IPS-15b (cell line): ENCODE data around the gene BACH1.
"Not testable (repeated sequence)": the region's sequence is repeated elsewhere in the genome, so short reads cannot be mapped to it uniquely, and the experiment has no call there.

Source experiments
- H3K27me3 ChIP-seq: one replicate; pipeline ENCODE4 v1.6.1; 2013; ENCODE audit warnings: low read length; ENCODE audit not compliant: control insufficient read depth, insufficient read depth
- H3K36me3 ChIP-seq: one replicate; pipeline ENCODE4 v1.6.1; 2013; ENCODE audit warnings: low read length; ENCODE audit not compliant: control insufficient read depth, insufficient read depth
- H3K4me1 ChIP-seq: one replicate; pipeline ENCODE4 v1.6.1; 2013; ENCODE audit warnings: mild to moderate bottlenecking, low read length; ENCODE audit not compliant: control insufficient read depth, insufficient read depth
- H3K4me3 ChIP-seq: one replicate; pipeline ENCODE4 v1.5.1; 2013; ENCODE audit warnings: low read depth, low read length
- H3K9ac ChIP-seq: one replicate; pipeline ENCODE4 v1.6.1; 2013; ENCODE audit warnings: low read depth, mild to moderate bottlenecking, low read length
- H3K9me3 ChIP-seq: one replicate; pipeline ENCODE4 v1.6.1; 2013; ENCODE audit warnings: mild to moderate bottlenecking, low read length; ENCODE audit not compliant: control insufficient read depth, insufficient read depth

The BACH1 gene

DNA sequence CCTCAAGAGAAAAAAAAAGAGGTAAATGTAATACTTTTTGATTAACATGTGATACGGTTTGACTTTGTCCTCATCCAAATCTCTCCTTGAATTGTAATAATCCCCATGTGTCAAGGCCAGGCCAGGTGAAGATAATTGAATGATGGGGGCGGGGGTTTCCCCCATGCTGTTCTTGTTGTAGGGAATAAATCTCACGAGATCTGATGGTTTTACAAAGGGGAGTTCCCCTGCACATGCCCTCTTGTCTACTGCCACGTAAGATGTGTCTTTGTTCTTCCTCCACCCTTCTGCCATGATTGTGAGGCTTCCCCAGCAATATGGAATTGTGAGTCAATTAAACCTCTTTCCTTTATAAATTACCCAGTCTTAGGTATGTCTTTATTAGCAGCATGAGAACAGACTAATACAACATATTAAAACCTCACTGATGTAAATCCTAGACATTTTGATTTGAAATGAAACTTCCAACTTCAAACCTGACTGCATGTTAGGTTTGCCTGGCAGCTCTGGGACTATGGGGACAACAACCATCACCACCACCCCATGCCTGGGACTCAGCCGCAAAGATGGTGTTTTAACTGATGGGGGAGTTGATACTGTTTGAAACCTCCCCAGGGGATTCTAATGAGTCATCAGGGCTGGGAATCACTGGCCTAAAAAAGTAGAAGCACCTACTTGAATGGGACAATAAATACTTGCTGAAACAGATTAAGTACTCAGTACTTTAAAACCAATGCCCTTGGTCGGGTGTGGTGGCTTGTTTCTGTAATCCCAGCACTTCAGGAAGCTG lies 32.8 kb upstream of the BACH1 start:
- Histone ChIP-seq H3K9me3 (no peaks in the 10 kb centered on the region), H3K4me1 (no peaks in the 10 kb centered on the region), H3K9ac (no peak overlapping the region), H3K36me3 (no peaks in the 10 kb centered on the region), H3K4me3 (no peak overlapping the region), H3K27me3 (no peaks in the 10 kb centered on the region)

DNA sequence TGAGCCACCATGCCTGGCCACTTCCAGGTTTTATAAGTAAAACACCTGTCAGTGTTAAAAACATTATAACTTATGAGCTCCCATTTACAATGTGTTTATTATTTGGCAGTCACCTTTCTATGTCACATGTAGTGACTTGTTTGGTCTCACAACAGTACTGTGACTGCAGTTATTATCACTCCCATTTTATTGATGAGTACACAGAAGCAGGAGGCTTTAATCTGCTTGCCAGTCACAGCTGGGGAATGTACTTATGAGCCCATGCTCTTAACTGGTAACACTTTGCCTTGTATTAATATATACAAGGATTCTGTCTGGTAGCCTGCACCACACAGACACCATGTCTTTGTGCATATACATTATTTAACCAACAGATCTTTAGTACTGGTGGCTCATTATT lies 31.1 kb upstream of the BACH1 start:
- no peaks in the 10 kb centered on the region for H3K36me3 ChIP-seq
- H3K9me3 ChIP-seq: no peaks in the 10 kb centered on the region
- no peaks in the 10 kb centered on the region for H3K4me1 ChIP-seq
- no peak overlapping the region for H3K4me3 ChIP-seq
- no peaks in the 10 kb centered on the region for H3K27me3 ChIP-seq
- H3K9ac ChIP-seq: no peak overlapping the region

DNA sequence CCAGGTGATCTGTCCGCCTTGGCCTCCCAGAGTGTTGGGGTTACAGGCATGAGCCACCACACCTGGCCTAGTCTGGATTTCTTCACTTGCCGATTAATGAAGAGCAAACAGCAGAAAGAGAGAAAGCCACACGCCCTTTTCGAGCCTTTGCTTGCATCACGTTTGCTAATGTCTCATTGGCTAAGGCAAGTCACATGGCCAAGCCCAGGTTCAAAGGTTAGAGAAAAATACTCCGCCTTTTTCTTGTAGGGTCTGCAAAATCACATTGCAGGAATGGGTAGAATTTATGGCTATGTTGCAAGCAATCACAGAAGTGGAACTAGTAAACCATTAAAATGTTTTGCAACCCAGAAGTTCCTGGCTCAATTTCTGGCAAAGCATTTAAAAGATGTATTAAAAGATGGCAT lies 26.8 kb upstream of the BACH1 start:
- Histone ChIP-seq H3K36me3 (no peaks in the 10 kb centered on the region), H3K27me3 (no peaks in the 10 kb centered on the region), H3K9me3 (no peaks in the 10 kb centered on the region), H3K4me1 (no peaks in the 10 kb centered on the region), H3K9ac (no peak overlapping the region), H3K4me3 (no peak overlapping the region)

DNA sequence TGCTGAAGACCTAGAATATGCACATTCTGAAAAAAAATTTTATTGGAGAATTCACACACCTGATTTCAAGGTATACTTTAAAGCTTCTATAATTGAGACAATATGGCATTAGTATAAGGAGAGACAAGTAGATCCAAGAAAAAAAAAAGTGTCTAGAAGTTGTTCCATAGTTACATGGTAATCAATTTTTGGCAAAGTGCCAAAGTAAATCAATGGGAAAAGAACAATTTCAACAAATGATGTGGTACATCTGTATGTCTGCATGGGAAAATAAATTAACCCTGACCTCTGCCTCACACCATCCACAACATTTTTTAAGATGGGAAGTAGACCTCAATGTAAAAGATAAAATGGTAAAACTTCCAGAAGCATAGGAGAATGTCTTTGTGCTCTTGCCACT lies 21.3 kb upstream of the BACH1 start:
- H3K27me3 ChIP-seq: no peaks in the 10 kb centered on the region
- no peaks in the 10 kb centered on the region for H3K36me3 ChIP-seq
- H3K9me3 ChIP-seq: no peaks in the 10 kb centered on the region
- no peaks in the 10 kb centered on the region for H3K4me1 ChIP-seq
- H3K9ac ChIP-seq: no peak overlapping the region
- H3K4me3 ChIP-seq: no peak overlapping the region

DNA sequence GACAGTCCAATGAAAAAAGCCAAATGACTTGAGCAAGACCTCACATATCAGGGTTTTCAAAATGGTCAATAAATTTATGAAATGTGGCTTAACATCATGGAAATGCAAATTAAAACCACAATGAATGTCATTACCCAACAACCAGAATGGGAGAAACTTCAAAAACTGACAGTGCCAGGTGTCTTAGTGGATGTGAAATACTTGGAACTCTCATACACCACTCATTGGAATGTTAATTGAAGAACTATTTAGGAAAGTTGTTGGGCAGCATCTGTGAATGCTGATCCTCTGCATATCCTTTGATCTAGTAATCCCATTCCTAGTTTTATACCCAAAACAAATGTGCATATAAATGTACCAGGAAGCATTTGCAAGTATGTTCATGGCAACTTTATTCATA lies 19.2 kb upstream of the BACH1 start:
- Histone ChIP-seq H3K4me1 (no peaks in the 10 kb centered on the region), H3K9ac (no peak overlapping the region), H3K4me3 (no peak overlapping the region), H3K27me3 (no peaks in the 10 kb centered on the region), H3K36me3 (no peaks in the 10 kb centered on the region), H3K9me3 (no peaks in the 10 kb centered on the region)

DNA sequence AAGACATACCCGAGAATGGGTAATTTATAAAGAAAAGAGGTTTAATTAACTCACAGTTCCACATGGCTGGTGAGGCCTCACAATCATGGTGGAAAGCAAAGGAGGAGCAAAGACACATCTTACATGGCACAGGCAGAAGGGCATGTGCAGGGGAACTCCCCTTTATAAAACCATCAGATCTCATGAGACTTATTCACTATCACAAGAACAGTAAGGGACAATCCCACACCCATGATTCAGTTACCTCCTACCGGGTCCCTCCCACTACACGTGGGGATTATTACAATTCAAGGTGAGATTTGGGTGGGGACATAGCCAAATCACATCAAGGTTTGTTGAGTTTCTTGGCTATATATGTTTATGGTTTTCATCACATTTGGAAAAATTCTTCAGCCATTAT lies 16.9 kb upstream of the BACH1 start:
- H3K9me3 ChIP-seq, H3K27me3 ChIP-seq, H3K36me3 ChIP-seq, H3K9ac ChIP-seq, H3K4me1 ChIP-seq, H3K4me3 ChIP-seq: not testable (repeated sequence)

DNA sequence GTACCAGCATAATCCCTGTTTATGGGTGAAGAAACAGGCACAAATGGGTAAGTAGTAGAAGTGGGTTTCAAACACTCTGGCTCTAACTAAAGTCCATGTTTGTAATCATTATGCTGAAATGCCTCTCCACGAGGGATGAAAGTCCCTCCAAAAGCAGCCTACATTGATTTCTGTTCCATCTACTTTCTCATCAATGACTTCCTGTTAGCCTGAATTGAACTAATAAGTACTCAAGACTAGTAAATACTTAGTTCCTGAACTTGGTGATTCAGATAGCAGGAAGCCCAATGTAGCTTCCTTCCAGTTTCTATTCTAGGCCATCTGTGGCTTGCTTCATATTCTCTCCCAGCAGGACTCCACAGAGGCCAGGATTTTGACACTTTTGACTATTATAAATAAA lies 11.3 kb upstream of the BACH1 start:
- H3K4me1 ChIP-seq: no peaks in the 10 kb centered on the region
- H3K9me3 ChIP-seq: no peaks in the 10 kb centered on the region
- H3K27me3 ChIP-seq: no peaks in the 10 kb centered on the region
- H3K9ac ChIP-seq: no peak overlapping the region
- no peak overlapping the region for H3K4me3 ChIP-seq
- H3K36me3 ChIP-seq: no peaks in the 10 kb centered on the region

DNA sequence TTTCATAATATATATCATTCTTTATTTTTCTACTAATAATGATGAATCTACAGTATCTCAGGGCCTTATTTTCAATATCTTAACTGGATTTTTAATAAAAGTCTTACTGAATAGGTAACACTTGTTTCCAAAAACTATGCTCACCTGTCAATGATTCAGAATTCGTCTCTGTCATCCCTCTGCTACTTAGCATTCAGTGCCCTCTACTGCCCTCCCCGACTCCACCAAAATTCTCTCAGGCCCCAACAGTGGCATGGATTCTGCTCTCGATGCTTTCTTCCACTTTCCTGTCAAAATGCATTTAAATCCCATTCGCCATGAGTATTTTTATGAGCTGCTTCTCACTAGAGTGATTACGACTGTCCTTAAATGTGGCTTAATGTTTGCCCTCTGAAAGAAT lies 10.5 kb upstream of the BACH1 start:
- Histone ChIP-seq H3K9me3 (no peaks in the 10 kb centered on the region), H3K4me1 (no peaks in the 10 kb centered on the region), H3K4me3 (no peak overlapping the region), H3K36me3 (no peaks in the 10 kb centered on the region), H3K9ac (no peak overlapping the region), H3K27me3 (no peaks in the 10 kb centered on the region)

DNA sequence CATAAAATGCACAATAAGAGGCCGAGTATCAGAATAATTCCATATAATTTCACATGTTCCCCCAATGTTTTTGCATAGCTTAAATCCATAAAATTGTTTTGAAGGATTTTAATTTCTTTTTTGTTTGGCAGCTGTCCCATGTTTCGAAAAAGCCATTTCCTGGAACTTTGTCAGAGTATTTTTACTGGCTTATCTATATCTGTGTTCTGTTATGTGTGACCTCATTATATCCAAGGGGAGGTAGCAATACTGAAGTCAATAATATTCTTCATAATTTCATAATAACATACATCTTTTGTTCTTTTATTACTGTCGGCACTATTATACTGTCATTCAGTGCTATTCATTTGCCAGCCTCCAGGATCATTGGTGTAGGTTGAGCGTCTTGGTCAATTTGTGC lies 9.4 kb upstream of the BACH1 start:
- H3K4me1 ChIP-seq: no peaks in the 10 kb centered on the region
- no peaks in the 10 kb centered on the region for H3K27me3 ChIP-seq
- no peaks in the 10 kb centered on the region for H3K9me3 ChIP-seq
- no peak overlapping the region for H3K9ac ChIP-seq
- H3K36me3 ChIP-seq: no peaks in the 10 kb centered on the region
- no peak overlapping the region for H3K4me3 ChIP-seq

DNA sequence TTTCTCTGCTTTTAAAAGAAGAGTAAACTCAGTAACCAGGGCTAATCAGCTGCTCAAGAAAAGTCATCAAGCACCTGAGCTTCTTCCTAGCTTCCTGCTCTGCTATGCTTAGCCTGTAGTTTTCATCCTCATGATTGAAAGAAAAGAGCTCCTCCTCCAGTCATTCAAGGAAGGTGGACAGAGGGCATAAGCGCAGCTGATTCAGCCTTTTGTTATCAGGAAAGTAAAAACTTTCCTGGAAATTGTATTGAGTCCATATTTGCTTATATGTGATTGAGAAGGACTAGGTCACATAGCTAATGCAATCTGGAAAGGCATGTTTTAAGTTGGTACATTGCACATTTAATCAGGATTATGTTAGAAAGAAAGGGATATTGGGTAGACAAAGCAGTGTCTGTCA lies 8.5 kb upstream of the BACH1 start:
- H3K9ac ChIP-seq: no peak overlapping the region
- H3K4me3 ChIP-seq: no peak overlapping the region
- H3K27me3 ChIP-seq: no peaks in the 10 kb centered on the region
- H3K36me3 ChIP-seq: no peaks in the 10 kb centered on the region
- no peaks in the 10 kb centered on the region for H3K9me3 ChIP-seq
- no peaks in the 10 kb centered on the region for H3K4me1 ChIP-seq

DNA sequence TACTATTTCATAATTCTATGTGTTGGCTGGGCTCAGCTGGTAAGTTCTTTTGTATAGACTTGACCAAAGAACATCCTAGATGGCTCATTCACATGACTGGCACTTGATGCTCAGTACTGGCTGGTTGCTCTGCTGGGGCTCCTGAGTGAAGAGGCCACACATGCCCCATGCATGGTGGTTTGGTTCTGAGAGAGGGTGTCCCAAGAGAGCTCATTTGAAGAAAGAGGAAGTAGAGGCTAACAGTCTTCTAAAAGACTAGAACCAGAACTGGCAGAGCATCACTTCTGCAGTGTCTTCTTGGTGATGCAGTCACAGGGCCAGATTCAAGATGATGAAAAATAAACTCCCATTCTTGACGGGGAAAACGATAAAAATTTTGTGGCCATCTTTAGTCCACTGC lies 5.2 kb upstream of the BACH1 start:
- no peaks in the 10 kb centered on the region for H3K36me3 ChIP-seq
- H3K9ac ChIP-seq: no peak overlapping the region
- H3K27me3 ChIP-seq: peaks cover 11% of the 10 kb centered on the region
- no peaks in the 10 kb centered on the region for H3K4me1 ChIP-seq
- no peak overlapping the region for H3K4me3 ChIP-seq
- H3K9me3 ChIP-seq: no peaks in the 10 kb centered on the region

DNA sequence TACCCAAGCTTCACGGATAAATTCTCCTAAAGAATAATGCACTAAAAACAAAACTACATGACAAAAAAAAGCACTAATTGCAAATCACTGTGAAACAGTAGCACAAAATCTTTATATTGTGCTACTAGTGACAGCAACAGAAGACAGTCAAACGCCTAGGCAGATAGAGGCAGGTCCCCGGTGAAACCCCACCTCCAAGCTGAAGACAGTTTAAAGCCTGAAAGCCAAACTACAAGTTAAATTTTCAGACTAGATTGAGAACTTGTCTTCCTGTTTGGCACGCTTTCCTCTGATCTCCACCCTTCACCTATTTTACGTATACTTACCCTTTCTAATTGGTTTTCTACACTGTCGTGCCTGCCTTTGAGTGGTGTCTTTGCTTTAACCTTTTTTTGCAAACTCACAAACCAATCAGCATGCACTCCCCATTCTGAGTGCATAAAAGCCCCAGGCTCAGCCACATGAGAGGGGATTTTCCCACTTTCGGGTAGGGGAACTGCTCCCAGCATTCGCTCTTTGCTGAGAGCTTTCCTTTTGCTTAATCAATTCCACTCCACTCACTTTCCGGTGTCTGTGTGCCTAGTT lies 3.6 kb upstream of the BACH1 start:
- Histone ChIP-seq H3K36me3 (no peaks in the 10 kb centered on the region), H3K9ac (no peak overlapping the region), H3K4me3 (no peak overlapping the region), H3K27me3 (peaks cover 11% of the 10 kb centered on the region), H3K4me1 (peaks cover 2% of the 10 kb centered on the region), H3K9me3 (no peaks in the 10 kb centered on the region)
